Nephron (organoid): ENCODE measurements around the gene KDM4D.

ENCODE experiments used
- H3K27ac Mint-ChIP-seq, 3 experiments: 2 replicates each; pipeline ENCODE4 v1.8.0; 2020; ENCODE audit warnings: mixed read lengths in 3 of 3, mild to moderate bottlenecking in 2 of 3, moderate library complexity in 1 of 3
- H3K27me3 Mint-ChIP-seq: 2 replicates; pipeline ENCODE4 v1.8.0; 2021; ENCODE audit warnings: low read depth, mild to moderate bottlenecking, moderate library complexity, mixed read lengths
- H3K36me3 Mint-ChIP-seq: 2 replicates; pipeline ENCODE4 v1.8.0; 2020; ENCODE audit warnings: low read depth, mixed read lengths
- H3K4me1 Mint-ChIP-seq: 2 replicates; pipeline ENCODE4 v1.8.0; 2020; ENCODE audit warnings: mixed read lengths
- H3K4me3 Mint-ChIP-seq, 3 experiments: 2 replicates each; pipeline ENCODE4 v1.8.0; 2020; ENCODE audit warnings: mild to moderate bottlenecking in 3 of 3, mixed read lengths in 3 of 3, moderate library complexity in 2 of 3
- H3K9me3 Mint-ChIP-seq: 2 replicates; pipeline ENCODE4 v1.8.0; 2020; ENCODE audit warnings: mixed read lengths
- CTCF ChIP-seq, 3 experiments: fragments of 200-600 bp; sonication (generic); IDR thresholded peaks; one replicate each; pipeline ENCODE4 v1.5.0; 2021; ENCODE audit warnings: antibody characterized with exemption in 3 of 3; ENCODE audit not compliant: unreplicated experiment in 3 of 3

The KDM4D gene

GRCh38 chr11:94973099-94973968 is at the start of gene KDM4D, which contains the start of gene CWC15:
KDM4D (plus strand) TSS chr11:94973709; CDS start chr11:94997373, 23,664 bp downstream.
CWC15 (minus strand) TSS chr11:94973556; CDS start chr11:94972185, 1,371 bp downstream.
- Mint-ChIP-seq H3K9me3 (no peaks in the 10 kb centered on the region), H3K4me1 (peaks cover 16% of the 10 kb centered on the region), H3K4me3 (peak within 1 kb of the TSS; percentile 95 to 98 (median 96)), H3K27me3 (no peaks in the 10 kb centered on the region), H3K36me3 (peaks cover 38% of the 10 kb centered on the region), H3K27ac (peak within 1 kb of the TSS; percentile 83 to 95 (median 94))
- no peak for TF ChIP-seq CTCF (IDR thresholded peaks at IDR 0.05; ENCODE audit: unreplicated experiment in 3 of 3)

- Mint-ChIP-seq H3K4me3 (no peak overlapping the region), H3K36me3 (no peaks in the 10 kb centered on the region), H3K9me3 (no peaks in the 10 kb centered on the region), H3K27ac (peak overlapping the region in 2 of 3 experiments; percentile 39 to 88), H3K27me3 (peaks cover 5% of the 10 kb centered on the region), H3K4me1 (peaks cover 43% of the 10 kb centered on the region)
- no peak for TF ChIP-seq CTCF (IDR thresholded peaks at IDR 0.05; ENCODE audit: unreplicated experiment in 3 of 3)
Measured at GRCh38 chr11:94924171-94924572, 49.3 kb upstream of the KDM4D start.

- no peaks in the 10 kb centered on the region for H3K9me3 Mint-ChIP-seq
- TF ChIP-seq CTCF (IDR thresholded peaks at IDR 0.05; ENCODE audit: unreplicated experiment in 3 of 3) = no peak
- peaks cover 5% of the 10 kb centered on the region for H3K27me3 Mint-ChIP-seq
- peak overlapping the region; percentile 88 to 96 (median 88) for H3K27ac Mint-ChIP-seq
- no peaks in the 10 kb centered on the region for H3K36me3 Mint-ChIP-seq
- peaks cover 43% of the 10 kb centered on the region for H3K4me1 Mint-ChIP-seq
- peak overlapping the region in 1 of 3 experiments; percentile 45 for H3K4me3 Mint-ChIP-seq
Measured at GRCh38 chr11:94924612-94925011, 48.9 kb upstream of the KDM4D start.

- peaks cover 43% of the 10 kb centered on the region for H3K4me1 Mint-ChIP-seq
- H3K36me3 Mint-ChIP-seq = no peaks in the 10 kb centered on the region
- H3K27ac Mint-ChIP-seq = peak overlapping the region; percentile 88 to 96 (median 88)
- H3K9me3 Mint-ChIP-seq = no peaks in the 10 kb centered on the region
- peak overlapping the region in 1 of 3 experiments; percentile 20 for H3K4me3 Mint-ChIP-seq
- H3K27me3 Mint-ChIP-seq = peaks cover 8% of the 10 kb centered on the region
- TF ChIP-seq CTCF (IDR thresholded peaks at IDR 0.05; ENCODE audit: unreplicated experiment in 3 of 3) = no peak
Measured at GRCh38 chr11:94925422-94926270, 47.9 kb upstream of the KDM4D start.

- no peak for TF ChIP-seq CTCF (IDR thresholded peaks at IDR 0.05; ENCODE audit: unreplicated experiment in 3 of 3)
- Mint-ChIP-seq H3K4me1 (peaks cover 43% of the 10 kb centered on the region), H3K27me3 (peaks cover 8% of the 10 kb centered on the region), H3K4me3 (no peak overlapping the region), H3K9me3 (no peaks in the 10 kb centered on the region), H3K36me3 (no peaks in the 10 kb centered on the region), H3K27ac (peak overlapping the region; percentile 88 to 96 (median 95))
Measured at GRCh38 chr11:94926271-94926625, 47.3 kb upstream of the KDM4D start.
